ENCODE measurements around the gene TOP3B. TPM values are rescaled to one million over a fixed set of nuclear protein-coding genes. Genes with fewer than 3 reads are reported as not detected.

TOP3B gene
- total and polyA plus RNA-seq, 2 donors from 2014 or later: 8.1 to 26.7 TPM

- no peak overlapping the region for H3K27ac ChIP-seq (ENCODE audit: low read depth in 2 of 2, low read length in 2 of 2)
- no peak for TF ChIP-seq CTCF (IDR thresholded peaks at IDR 0.05; ENCODE audit: borderline replicate concordance, extremely low read depth, insufficient read depth)
- DNase-seq: no peak
- H3K9ac ChIP-seq (ENCODE audit: low read length in 3 of 3): no peak overlapping the region
- no peaks in the 10 kb centered on the region for H3K9me3 ChIP-seq (ENCODE audit: control insufficient read depth in 2 of 3, insufficient read depth in 1 of 3, low read length in 3 of 3)
- intact Hi-C loops (cut with DNase I): no loop called here
- no peak overlapping the region for H3K4me3 ChIP-seq (ENCODE audit: low read length in 3 of 3)
- peaks cover 0 to 5% (median 0%) of the 10 kb centered on the region in 3 donors for H3K4me1 ChIP-seq (ENCODE audit: control insufficient read depth in 2 of 3, insufficient read depth in 2 of 3, low read depth in 1 of 3, low read length in 3 of 3)
- no peaks in the 10 kb centered on the region for H3K27me3 ChIP-seq (ENCODE audit: control insufficient read depth, insufficient read depth, low read length)
- FAIRE-seq: no peak
- H3K36me3 ChIP-seq (ENCODE audit: control insufficient read depth in 2 of 3, insufficient read depth in 3 of 3, low read length in 3 of 3): peaks cover 0 to 5% (median 0%) of the 10 kb centered on the region in 3 donors
These were observed 62.0 kb downstream of the TOP3B start for GRCh38 chr22:21920341-21921183.

- no peaks in the 10 kb centered on the region for H3K9me3 ChIP-seq (ENCODE audit: control insufficient read depth in 2 of 3, insufficient read depth in 1 of 3, low read length in 3 of 3)
- H3K27me3 ChIP-seq (ENCODE audit: control insufficient read depth, insufficient read depth, low read length): no peaks in the 10 kb centered on the region
- H3K9ac ChIP-seq (ENCODE audit: low read length in 3 of 3): no peak overlapping the region
- H3K36me3 ChIP-seq (ENCODE audit: control insufficient read depth in 2 of 3, insufficient read depth in 3 of 3, low read length in 3 of 3): no peaks in the 10 kb centered on the region
- intact Hi-C loops (cut with DNase I): no loop called here
- no peak overlapping the region for H3K4me3 ChIP-seq (ENCODE audit: low read length in 3 of 3)
- no peak for TF ChIP-seq CTCF (IDR thresholded peaks at IDR 0.05; ENCODE audit: borderline replicate concordance, extremely low read depth, insufficient read depth)
- H3K4me1 ChIP-seq (ENCODE audit: control insufficient read depth in 2 of 3, insufficient read depth in 2 of 3, low read depth in 1 of 3, low read length in 3 of 3): peaks cover 0 to 5% (median 0%) of the 10 kb centered on the region in 3 donors
- H3K27ac ChIP-seq (ENCODE audit: low read depth in 2 of 2, low read length in 2 of 2): no peak overlapping the region
- DNase-seq: peak in 1 of 5 donors; percentile 59
- no peak for FAIRE-seq
These were observed 62.9 kb downstream of the TOP3B start for GRCh38 chr22:21919526-21920307.

GRCh38 chr22:21918466-21919185 is 64.0 kb downstream of the TOP3B start:
- no peak for TF ChIP-seq CTCF (IDR thresholded peaks at IDR 0.05; ENCODE audit: borderline replicate concordance, extremely low read depth, insufficient read depth)
- H3K9ac ChIP-seq (ENCODE audit: low read length in 3 of 3): no peak overlapping the region
- H3K9me3 ChIP-seq (ENCODE audit: control insufficient read depth in 2 of 3, insufficient read depth in 1 of 3, low read length in 3 of 3): no peaks in the 10 kb centered on the region
- no peak for FAIRE-seq
- intact Hi-C loops (cut with DNase I): no loop called here
- H3K4me1 ChIP-seq (ENCODE audit: control insufficient read depth in 2 of 3, insufficient read depth in 2 of 3, low read depth in 1 of 3, low read length in 3 of 3): peaks cover 0 to 5% (median 0%) of the 10 kb centered on the region in 3 donors
- H3K4me3 ChIP-seq (ENCODE audit: low read length in 3 of 3): no peak overlapping the region
- no peaks in the 10 kb centered on the region for H3K36me3 ChIP-seq (ENCODE audit: control insufficient read depth in 2 of 3, insufficient read depth in 3 of 3, low read length in 3 of 3)
- peak in 1 of 5 donors; percentile 39 for DNase-seq
- H3K27me3 ChIP-seq (ENCODE audit: control insufficient read depth, insufficient read depth, low read length): no peaks in the 10 kb centered on the region
- no peak overlapping the region for H3K27ac ChIP-seq (ENCODE audit: low read depth in 2 of 2, low read length in 2 of 2)

Measured in kidney (tissue), 14 donors.